Activated T-cell treated with anti-CD3 and anti-CD28 coated beads for 1 hour (primary cell): ENCODE data around the gene FBXO45.
"Not testable (repeated sequence)": the region's sequence is repeated elsewhere in the genome, so short reads cannot be mapped to it uniquely, and the experiment has no call there.

Source experiments
- DNase-seq: peaks from one replicate; pipeline ENCODE4 v3.0.0-alpha.2; 2020; ENCODE audit warnings: low read depth

Gene FBXO45

DNA sequence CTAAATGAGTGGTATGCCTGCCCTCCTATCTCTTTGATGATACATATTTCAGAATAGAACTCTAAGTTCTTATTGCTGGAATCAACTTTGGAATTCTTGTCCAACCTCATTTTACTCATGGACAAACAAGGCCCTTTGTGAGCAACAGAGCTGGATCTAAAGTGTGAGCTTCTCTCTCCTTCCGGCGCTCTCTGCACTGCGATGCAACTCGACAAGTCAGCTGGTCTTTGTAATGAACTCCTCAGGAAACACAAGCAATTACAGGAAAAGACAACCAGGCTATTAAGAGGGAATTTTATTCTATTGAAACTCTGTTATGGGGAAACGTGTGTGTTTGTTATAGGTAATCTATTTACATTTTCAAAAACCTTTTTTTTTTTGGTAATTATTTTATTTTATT, 50.8 kb downstream of the FBXO45 start:
- no peak for DNase-seq

GRCh38 chr3:196619627-196620026, 51.2 kb downstream of the FBXO45 start:
- not testable (repeated sequence) for DNase-seq

- DNase-seq, result no peak
Measured at GRCh38 chr3:196620161-196620604, 51.7 kb downstream of the FBXO45 start.

DNA sequence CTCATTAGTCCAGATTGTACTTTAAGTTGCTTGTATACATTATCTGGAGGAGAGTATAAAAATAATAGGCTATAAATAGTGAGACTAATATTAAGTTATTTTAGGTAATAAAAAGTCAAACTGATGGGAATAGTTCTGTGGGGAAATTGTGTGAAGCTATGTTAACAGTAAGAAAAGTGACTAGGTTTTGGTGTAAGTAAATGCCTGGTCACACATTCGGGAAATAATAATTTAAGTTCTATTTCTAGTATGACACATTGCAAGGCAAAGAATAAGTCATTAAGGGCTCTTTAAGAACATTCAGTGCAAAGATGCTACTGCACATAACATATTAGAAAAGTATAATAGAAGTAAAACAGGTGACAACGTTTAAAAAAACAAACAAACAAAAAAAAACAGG, 52.2 kb downstream of the FBXO45 start:
- DNase-seq, result no peak

- DNase-seq, result no peak
Measured at GRCh38 chr3:196621611-196622010, 53.2 kb downstream of the FBXO45 start.

DNA sequence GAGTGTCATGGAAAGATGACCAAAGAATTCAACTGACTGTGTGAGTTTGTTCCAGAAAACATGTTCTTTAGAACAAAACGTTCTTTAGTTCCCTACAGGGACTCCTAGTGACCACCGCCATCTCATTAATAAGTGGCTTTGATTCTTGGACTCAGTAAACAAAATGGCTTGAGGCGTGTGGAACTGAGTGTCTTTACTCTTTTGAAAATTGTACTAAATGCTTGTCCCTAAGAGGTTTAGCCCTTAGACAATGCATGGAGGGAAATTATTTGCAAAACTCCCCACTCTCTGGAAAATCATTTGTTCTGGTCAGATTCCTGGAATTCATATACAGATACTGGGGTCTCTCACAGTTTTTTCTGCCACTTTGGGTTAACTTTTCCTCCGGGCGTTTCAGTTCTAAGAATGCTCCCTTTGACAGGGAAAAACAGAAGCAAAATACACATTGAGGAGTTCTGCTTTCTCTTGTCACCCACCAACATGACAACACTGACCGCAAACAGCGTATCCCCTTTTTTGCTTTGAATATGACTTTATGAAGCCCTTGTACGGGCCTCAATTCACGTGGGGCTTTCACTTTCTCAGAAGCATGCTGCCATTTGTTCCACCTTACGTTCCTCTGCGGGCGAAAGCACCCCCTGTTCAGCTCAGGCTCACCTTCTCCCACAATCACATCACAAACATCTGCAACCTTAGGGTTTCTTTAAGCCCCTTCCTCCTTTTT, 55.8 kb downstream of the FBXO45 start:
- no peak for DNase-seq

DNA sequence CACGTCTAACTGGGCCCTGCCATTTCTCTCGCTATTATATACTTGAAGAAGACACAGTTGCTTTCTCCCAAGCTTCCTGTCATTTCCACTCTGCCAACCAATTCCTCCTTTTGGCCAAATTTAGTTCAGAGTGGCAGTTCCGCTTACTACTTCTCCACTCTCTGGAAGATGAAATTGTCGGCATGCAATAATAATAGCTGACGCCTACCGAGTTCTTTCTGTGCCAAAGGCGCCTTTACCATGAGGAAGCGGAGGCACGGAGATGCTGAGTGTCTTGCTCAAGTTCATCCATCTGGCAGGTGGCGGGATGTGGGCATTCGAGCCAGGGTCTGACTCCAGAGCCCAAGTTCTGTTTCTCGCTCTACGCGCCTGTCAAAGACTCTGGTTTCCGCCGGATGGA, 56.4 kb downstream of the FBXO45 start:
- no peak for DNase-seq

DNA sequence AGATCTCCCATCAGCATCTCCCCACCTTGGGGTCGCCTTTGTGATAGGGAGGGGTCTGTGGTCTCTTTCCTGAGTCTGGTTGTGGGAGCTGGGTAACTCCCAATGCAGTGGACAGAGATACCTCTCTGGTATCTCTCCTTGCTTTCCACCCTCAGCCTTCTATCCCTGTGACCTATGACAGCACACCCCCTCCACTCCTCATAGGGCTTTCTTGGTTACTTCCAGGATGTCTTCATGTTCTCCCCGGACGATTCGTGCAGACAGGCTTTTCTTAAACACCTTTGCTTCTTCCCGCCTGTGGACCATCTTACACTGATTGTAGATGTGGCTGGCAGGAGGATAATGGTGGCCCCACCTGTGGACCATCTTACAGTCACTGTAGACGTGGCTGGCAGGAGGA, 56.9 kb downstream of the FBXO45 start:
- no peak for DNase-seq

DNA sequence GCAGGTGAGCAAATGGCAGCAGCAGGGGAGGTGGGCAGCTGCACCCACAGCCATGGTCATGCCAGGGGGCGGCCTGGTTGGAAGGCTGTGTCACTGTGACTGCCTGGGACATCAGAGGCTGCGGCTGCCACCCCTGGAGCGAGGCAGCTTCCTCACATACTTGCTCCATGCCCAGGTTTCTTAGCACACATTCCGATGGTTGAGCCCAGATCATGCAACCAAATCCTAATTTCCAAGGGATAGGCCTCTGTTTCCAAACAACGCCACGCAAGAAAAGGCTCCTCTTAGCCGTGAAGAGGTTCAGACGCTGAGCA, 59.4 kb downstream of the FBXO45 start:
- no peak for DNase-seq

DNA sequence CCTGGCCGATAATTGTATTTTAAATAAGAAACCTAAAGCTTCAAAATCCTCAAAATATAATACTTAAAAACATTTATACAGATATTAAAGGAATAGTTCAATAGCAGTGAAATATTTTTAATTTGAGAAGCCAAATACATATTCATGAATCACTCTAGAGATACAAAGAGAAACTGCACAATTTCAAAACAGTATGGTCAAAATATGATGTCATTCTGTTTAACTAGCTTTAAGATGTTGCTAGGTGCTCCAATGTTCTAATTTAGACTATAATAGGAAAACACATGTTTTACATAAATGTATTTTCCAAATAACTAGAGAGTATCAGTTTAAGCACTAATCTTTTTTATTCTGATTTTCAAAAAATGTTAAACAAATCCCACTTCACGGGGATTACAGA, 60.8 kb downstream of the FBXO45 start:
- no peak for DNase-seq

DNA sequence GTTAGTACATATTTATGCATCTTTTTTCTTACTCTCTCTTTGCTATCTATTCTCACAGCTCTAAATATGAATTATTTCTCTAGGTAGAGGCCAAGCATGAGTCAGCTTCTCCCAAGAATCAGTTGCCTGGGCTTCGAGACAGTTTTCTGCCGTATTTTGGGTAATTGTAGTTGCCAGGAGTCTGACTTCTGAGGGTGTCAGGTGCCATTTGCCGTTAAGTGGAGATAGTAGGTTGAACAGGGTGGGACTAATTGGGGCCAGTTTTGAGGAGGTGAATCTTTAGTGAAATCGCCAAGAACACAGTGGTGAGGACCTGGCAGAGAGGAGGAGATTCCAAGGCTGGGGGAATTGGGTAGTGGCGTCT, 63.2 kb downstream of the FBXO45 start:
- DNase-seq, result no peak

DNA sequence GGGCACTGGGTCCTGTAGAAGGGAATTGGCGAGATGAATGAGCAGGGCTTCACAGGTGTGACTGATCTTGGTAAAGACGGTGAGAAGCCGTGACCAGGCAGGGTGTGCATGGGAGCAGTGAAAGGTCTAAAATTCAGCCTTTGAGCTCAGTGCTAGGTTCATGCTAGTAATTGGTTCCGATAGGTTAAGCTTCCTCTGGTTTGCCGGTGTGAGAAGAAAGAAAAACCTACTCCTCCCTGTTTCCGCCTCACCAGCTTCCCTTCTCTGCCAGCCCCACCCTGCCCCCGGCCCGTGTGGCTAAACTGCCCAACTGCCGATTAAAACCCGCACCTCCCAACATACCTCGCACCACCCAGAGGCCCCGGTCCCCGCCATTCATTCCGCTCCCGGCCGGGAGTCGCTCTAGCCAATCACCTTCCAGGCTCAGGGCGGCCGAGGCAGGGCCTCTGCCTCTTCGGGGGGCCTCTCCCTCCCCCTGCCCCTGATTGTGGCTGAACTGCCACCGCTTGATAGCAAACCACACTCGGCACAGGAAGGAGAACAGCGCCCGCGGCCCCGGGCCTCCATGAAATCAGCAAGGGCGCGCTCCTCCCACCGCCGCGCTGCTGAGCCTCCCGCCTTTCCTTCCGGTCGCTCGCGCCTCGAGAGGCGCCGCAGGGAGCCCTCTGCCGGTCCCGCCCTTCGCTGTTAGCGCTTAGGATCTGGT, 63.7 kb downstream of the FBXO45 start:
- peak; percentile 83 for DNase-seq

DNA sequence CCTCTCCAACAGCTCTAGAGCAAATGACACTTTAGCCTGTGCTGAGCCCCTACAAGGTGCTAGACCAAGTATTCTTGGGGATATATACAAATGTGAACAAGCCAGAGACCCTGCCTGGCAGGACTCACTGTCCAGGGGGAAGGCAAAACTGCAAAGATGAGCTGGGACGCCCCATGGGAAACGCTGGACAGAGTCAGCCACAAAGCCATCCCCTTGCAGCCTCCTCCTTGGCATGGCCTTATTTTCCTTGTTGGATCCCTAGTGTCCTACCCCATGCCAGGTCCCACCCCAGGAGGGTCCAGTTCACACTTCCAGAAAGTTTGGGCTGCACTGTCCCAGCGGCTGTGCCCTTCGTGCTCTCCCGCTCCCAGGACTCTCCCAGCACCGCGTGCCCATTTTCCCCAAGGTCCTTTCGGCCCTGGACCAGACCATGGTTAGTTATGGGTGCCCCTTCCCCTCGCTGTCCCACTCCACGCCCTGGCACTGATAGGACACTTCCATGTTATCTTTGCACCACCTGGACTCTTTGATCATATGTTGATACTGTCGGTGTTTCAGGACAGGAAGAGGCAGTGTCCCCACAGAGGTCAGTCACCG, 65.2 kb downstream of the FBXO45 start:
- no peak for DNase-seq

GRCh38 chr3:196634224-196634623, 65.8 kb downstream of the FBXO45 start:
- DNase-seq, result no peak

DNA sequence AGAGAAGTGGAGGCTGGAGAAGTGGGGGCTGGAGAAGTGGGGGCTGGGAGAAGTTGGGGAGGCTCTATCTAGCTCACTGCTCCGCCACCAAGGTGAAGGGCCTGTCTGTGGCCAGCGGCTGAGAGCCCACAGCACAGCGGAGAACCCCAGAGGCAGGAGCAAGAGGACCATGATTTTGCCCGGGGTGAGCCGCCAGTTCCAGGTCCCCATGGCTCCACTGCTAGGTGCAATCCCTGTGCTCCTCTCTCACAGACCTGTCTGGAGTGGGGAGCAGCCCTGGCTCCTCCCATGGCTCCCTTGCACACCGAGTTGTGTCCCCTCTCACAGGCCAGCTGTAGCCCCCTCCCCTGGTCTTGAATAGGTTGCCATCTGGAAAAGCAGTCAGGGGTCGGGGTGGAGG, 66.4 kb downstream of the FBXO45 start:
- no peak for DNase-seq

GRCh38 chr3:196636369-196637349, 68.2 kb downstream of the FBXO45 start:
- no peak for DNase-seq

GRCh38 chr3:196637941-196638340, 69.5 kb downstream of the FBXO45 start:
- not testable (repeated sequence) for DNase-seq
